ENCODE data around the gene RHD.
A peak's percentile ranks its signal among the peaks of the same experiment; 100 is the strongest.
"Not testable (repeated sequence)": the region's sequence is repeated elsewhere in the genome, so short reads cannot be mapped to it uniquely, and the experiment has no call there.

The RHD gene

DNA sequence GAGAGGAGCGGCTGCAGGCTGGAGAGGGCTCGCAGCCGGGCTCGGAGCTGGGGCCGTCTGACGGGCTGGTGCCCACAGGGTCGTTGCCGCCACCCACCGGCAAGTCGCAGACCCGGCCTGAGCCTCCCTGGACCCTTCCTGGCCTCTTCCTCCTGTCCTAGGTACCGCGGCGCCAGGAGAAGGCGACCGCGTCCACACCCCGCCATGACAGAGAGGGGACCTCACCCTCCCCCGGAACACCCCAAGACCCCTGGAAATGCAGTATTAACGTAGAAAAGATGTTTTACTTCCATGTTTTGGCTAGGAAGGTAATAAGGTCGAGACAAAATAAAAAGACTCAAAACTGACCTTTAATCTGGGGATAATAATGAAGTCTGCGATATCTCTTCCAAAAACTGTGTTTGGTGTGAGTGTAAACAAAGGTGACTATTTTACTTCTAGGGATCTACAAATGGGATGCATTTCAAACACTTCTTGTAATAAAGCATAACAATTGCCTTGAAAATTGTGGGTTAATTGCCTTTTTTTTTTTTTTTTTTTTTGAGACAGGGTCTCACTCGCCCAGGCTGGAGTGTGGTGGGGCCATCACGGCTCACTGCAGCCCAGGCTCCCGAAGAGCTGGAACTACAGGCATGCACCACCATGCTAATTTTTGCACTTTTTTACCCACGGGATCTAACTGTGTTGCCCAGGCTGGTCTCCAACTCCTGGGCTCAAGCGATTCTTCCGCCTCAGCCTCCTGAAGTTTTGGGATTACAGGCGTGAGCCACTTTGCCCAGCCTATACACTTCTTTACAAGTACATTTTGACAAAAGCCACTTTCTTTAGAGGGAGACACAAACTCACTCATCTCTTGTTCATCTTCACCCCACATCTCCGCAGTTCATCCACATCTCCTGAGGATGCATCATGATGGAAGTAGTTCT, 24.2 kb upstream of the RHD start:
- TF ChIP-seq, protein P1, sequence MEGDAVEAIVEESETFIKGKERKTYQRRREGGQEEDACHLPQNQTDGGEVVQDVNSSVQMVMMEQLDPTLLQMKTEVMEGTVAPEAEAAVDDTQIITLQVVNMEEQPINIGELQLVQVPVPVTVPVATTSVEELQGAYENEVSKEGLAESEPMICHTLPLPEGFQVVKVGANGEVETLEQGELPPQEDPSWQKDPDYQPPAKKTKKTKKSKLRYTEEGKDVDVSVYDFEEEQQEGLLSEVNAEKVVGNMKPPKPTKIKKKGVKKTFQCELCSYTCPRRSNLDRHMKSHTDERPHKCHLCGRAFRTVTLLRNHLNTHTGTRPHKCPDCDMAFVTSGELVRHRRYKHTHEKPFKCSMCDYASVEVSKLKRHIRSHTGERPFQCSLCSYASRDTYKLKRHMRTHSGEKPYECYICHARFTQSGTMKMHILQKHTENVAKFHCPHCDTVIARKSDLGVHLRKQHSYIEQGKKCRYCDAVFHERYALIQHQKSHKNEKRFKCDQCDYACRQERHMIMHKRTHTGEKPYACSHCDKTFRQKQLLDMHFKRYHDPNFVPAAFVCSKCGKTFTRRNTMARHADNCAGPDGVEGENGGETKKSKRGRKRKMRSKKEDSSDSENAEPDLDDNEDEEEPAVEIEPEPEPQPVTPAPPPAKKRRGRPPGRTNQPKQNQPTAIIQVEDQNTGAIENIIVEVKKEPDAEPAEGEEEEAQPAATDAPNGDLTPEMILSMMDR (IDR thresholded peaks at IDR 0.05; ENCODE audit: low read depth, low read length) = peak; percentile 15
- no peak for DNase-seq (ENCODE audit: extremely low read depth, low read depth)

DNA sequence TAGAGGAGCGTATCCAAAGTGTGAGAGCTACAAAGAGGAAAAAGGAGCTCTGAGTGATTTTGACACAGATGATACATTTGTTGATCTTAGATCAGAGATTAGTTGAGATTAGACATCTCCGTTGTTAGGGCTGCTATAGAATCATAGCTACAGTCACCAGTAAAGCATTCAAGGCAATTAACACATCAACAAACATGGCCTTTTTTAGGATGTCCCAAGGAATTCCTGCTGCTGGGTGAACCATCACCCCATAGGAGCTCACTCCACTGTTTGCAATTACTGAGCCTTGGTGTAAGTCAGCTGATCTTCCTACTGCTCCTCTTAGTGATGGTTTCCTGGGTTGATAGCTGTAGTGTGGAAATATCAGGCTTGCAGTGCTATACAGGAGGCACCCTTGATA, 18.4 kb upstream of the RHD start:
- TF ChIP-seq, protein P1 (IDR thresholded peaks at IDR 0.05; ENCODE audit: low read depth, low read length) = no peak
- DNase-seq (ENCODE audit: extremely low read depth, low read depth) = no peak

DNA sequence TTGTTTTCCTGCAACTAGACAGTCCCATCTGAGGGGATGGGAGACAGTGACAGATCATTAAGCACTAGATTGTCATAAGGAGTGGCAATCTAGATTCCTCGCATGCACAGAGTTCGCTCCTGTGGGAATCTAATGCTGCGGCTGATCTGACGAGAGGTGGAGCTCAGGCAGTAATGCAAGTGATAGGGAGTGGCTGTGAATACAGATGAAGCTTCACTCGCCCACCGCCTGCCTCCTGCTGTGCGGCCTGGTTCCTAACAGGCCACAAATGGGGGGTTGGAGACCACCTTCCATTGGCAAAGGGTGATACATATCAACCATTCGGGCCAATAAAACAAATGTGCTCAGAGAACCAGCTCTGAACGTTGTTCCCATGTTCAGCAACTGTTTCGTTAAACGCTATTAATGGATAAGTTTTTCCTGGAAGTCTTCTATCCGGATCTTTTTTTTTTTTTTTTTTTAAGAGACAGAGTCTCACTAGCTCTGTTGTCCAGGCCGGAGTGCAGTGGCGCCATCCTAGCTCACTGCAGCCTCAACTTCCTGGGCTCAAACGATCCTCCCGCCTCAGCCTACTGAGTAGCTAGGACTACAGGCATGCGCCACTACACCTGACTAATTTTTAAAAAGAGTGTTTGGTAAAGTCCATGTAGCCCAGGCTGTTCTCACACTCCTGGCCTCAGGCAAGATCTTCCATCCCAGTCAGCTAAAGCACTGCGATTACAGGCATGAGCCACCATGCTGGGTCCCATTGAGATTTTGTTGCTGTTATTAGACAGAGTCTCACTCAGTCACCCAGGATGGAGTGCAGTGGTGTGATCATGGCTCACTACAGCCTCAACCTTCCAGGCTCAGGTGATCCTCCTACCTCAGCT, 16.4 kb upstream of the RHD start:
- TF ChIP-seq, protein P1 (IDR thresholded peaks at IDR 0.05; ENCODE audit: low read depth, low read length) = no peak
- no peak for DNase-seq (ENCODE audit: extremely low read depth, low read depth)

DNA sequence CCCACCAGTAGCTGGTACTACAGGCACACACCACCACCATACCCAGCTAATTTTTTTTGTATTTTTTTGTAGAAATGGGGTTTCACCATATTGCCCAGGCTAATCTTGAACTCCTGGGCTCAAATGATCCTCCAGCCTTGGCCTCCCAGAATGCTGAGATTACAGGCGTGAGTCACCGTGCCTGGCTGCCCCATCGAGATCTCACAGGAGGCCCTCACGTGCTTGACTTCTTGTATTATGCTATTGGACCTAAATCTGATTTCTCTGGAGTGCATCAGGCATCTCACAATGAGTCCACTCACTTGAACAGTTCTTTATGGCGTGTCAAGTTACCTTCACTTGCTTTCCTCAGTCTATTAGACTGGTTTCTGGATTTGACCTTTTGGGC, 15.7 kb upstream of the RHD start:
- no peak for DNase-seq (ENCODE audit: extremely low read depth, low read depth)
- TF ChIP-seq, protein P1 (IDR thresholded peaks at IDR 0.05; ENCODE audit: low read depth, low read length) = no peak

DNA sequence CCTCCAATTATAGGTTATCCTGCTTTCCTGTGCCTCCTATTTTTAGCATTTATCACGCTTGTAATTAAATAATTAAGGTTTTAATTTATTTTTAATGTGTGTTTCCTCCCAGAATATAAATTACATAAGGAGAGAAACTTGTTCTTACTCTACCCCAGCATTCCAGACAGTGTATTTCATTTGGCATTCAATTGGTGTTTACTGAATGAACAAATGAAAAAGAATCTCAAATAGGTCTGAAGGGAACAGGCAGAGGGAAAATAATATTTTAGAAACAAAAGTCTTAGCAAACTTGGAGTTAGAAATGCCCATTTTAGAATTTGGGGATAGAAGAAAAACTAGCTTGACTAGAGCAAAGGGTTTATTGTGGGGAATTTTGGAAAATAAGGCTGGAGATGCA, 15.1 kb upstream of the RHD start:
- TF ChIP-seq, protein P1 (IDR thresholded peaks at IDR 0.05; ENCODE audit: low read depth, low read length) = no peak
- no peak for DNase-seq (ENCODE audit: extremely low read depth, low read depth)

DNA sequence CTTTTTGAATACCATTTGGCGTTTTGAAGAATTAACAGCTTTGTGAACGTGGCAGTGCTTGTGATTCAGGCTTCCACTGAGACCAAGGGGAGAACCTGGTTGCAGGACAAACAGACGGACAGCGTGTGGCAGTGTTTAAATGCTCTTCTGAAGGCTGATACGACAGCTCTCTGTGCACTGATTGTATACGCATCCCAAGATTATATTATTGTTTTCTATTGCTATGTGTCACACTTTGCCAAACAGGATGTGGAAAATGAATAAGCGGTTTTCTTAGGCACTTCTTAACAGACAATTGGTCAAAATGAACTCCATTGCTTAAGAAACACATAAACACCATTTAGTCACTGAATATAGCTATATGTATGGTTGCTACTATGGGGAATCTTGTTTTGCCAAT, 12.5 kb upstream of the RHD start:
- DNase-seq (ENCODE audit: extremely low read depth, low read depth) = not testable (repeated sequence)

DNA sequence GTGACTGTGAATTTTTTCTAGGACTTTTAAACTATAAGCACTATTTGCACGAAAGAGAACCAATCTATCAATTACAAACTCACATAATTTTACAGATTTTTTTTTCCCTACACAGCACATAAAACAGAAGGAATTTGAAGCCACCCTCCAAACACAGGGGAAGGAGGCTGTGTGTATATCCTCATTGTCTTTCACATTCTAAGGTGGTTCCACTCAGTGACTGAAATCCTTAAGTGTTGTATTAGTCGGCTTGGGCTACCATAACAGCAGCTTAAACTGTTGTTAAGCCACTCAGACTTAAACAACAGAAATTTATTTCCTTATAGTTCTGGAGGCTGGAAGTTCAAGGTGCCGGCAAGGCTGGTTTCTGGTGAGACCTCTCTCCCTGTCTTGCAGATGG, 12.0 kb upstream of the RHD start:
- DNase-seq (ENCODE audit: extremely low read depth, low read depth) = not testable (repeated sequence)

DNA sequence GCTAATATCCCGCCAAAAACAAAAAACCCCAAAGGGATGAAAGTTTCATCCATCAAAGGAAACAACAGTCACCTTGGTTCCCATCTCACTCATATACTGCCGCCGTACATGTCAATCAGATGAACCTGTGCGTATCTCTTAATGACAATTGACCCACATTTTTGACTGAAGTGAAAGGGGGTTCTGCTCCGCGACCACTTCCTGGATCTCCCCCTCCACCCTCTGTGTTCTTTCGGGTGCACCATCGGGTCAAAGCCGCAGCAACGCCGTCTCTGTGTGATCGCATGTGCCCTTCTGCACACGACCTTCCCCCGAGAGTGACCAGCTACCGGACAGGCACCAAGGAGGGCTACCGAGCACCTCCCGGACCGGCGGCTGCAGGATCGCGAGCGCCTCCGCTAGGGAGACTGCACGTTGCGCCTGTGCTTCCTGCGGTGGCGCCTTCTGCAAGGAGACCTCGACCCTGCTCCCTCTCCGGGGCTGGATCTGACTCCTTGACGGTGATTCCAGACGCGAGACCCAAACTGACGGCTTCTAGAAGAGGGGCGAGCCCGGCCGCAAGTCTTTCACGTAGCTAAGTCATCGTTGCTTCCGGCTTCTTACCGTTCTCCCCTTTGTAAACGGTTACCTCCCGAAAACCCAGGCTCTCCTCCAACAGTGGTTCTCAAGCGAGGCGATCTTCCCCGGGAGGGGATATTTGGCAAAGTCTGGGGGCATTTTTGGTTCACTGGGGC, 5.6 kb upstream of the RHD start:
- TF ChIP-seq, protein P1 (IDR thresholded peaks at IDR 0.05; ENCODE audit: low read depth, low read length) = peak; percentile 4
- not testable (repeated sequence) for DNase-seq (ENCODE audit: extremely low read depth, low read depth)

DNA sequence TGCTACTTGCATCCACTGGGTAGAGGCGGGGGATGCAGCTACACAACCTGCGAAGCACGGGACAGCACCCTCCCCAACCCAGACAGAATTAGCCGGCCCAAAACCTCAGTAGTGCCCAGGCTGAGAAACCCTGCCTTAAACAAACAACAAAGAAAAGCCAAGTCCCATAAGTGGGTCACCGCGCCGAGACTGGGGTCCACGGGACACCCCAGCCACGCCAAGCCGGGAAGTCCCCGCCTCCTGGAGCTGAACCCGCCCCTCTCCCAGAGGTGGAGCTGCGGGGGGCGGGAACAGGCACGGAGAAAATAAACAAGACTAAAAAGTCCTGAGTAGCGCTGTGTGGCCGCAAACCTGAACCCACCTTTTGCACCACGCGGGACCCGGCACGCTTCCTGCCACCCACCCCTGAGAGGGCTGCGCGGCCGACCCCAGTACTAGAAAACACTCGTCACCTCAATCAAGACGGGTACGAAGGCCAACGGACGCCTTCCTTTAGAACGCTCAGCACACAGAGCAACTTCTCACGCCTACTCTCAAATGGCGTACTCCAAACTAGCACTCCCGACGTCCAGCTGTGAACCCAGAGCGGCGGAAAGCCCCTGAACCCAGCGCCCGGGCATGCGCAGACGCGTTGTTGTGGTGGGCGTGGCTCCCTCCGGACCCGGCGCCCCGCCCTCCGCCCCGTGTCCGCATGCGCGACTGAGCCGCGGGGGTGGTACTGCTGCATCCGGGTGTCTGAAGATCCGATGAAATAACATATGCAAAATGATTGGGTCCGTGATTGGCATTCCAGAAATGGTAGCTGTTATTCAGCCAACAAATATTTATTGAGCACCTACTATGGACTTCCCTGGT, 4.8 kb upstream of the RHD start:
- DNase-seq (ENCODE audit: extremely low read depth, low read depth) = peak; percentile 37

DNA sequence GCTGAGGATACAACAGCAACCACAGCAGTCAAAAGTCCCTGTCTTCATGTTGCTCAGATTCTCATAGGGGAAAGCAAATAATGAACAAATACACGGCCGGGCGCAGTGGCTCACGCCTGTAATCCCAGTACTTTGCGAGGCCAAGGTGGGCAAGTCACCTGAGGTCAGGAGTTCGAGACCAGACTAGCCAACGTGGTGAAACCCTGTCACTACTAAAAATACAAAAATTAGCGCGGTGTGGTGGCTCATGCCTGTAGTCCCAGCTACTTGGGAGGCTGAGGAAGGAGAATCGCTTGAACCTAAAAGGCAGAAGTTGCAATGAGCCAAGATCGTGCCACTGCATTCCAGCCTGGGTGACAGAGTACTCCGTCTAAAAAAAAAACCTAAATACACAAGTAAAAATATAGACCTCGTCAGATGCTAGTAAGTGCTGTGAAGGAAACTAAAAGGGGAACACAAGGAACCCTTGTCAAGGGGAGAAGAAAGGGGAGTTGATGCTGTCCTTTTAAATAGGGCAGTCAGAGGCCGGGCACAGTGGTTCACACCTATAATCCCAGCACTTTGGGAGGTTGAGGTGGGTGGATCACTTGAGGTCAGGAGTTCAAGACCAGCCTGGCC, 4.1 kb upstream of the RHD start:
- DNase-seq (ENCODE audit: extremely low read depth, low read depth) = not testable (repeated sequence)
